GM23338 (cell line): ENCODE results near the gene SLC28A1. TPM values are rescaled to one million over a fixed set of nuclear protein-coding genes. Genes with fewer than 3 reads are reported as not detected.
A peak's percentile ranks its signal among the peaks of the same experiment; 100 is the strongest.

ENCODE experiments used
- ATAC-seq: fragments of 200-7000 bp; cut with Tn5 transposase; 3 replicates; pipeline ENCODE4 v1.9.1; 2020
- DNase-seq: peaks from one replicate; pipeline ENCODE4 v3.0.0-alpha.2; 2015; ENCODE audit warnings: low spot score
- H2AFZ ChIP-seq: fragments of 200-600 bp; sonication (generic); 2 replicates; pipeline ENCODE4 v1.8.0; 2016; ENCODE audit warnings: antibody characterized with exemption, mild to moderate bottlenecking, moderate library complexity
- H3F3A ChIP-seq: fragments of 200-600 bp; sonication (generic); replicated peaks from 2 replicates; pipeline ENCODE4 v1.8.0; 2017; ENCODE audit warnings: antibody characterized with exemption, mixed run types, low read depth
- H3K27ac ChIP-seq: fragments of 200-600 bp; sonication (generic); 2 replicates; pipeline ENCODE4 v1.6.1; 2016; ENCODE audit warnings: low read depth
- H3K27me3 ChIP-seq: fragments of 200-600 bp; sonication (generic); 2 replicates; pipeline ENCODE4 v1.8.0; 2016; ENCODE audit warnings: mild to moderate bottlenecking, mixed run types, moderate library complexity; ENCODE audit not compliant: insufficient read depth
- H3K36me3 ChIP-seq: fragments of 200-600 bp; sonication (generic); 2 replicates; pipeline ENCODE4 v1.8.0; 2016; ENCODE audit warnings: mild to moderate bottlenecking; ENCODE audit not compliant: insufficient read depth
- H3K4me1 ChIP-seq: fragments of 200-600 bp; sonication (generic); 2 replicates; pipeline ENCODE4 v1.8.0; 2016; ENCODE audit warnings: mild to moderate bottlenecking, moderate library complexity; ENCODE audit not compliant: insufficient read depth
- H3K4me2 ChIP-seq: fragments of 200-600 bp; sonication (generic); 2 replicates; pipeline ENCODE4 v1.7.1; 2017; ENCODE audit warnings: mixed run types
- H3K4me3 ChIP-seq: fragments of 200-600 bp; sonication (generic); 2 replicates; pipeline ENCODE4 v1.6.1; 2016; ENCODE audit warnings: mixed run types
- H3K79me2 ChIP-seq: fragments of 200-600 bp; sonication (generic); replicated peaks from 2 replicates; pipeline ENCODE4 v1.8.0; 2017; ENCODE audit warnings: mild to moderate bottlenecking; ENCODE audit not compliant: insufficient read depth
- H3K9me2 ChIP-seq: fragments of 200-600 bp; sonication (generic); 2 replicates; pipeline ENCODE4 v1.8.0; 2017; ENCODE audit not compliant: insufficient read depth
- H4K20me1 ChIP-seq: fragments of 200-600 bp; sonication (generic); replicated peaks from 2 replicates; pipeline ENCODE4 v1.8.0; 2017; ENCODE audit warnings: mild to moderate bottlenecking; ENCODE audit not compliant: insufficient read depth
- H3K27ac Mint-ChIP-seq: 2 replicates; pipeline ENCODE4 v1.8.0; 2020; ENCODE audit warnings: inconsistent platforms, mild to moderate bottlenecking, moderate library complexity, mixed read lengths
- H3K27me3 Mint-ChIP-seq: 3 replicates; pipeline ENCODE4 v1.8.0; 2022; ENCODE audit warnings: low read depth, mild to moderate bottlenecking, moderate library complexity, mixed read lengths, inconsistent platforms; ENCODE audit not compliant: insufficient read depth, poor library complexity
- H3K36me3 Mint-ChIP-seq: 3 replicates; pipeline ENCODE4 v1.8.0; 2021; ENCODE audit warnings: low read depth, mild to moderate bottlenecking, inconsistent platforms, moderate library complexity, mixed read lengths
- H3K4me1 Mint-ChIP-seq: 3 replicates; pipeline ENCODE4 v1.8.0; 2020; ENCODE audit warnings: mild to moderate bottlenecking, inconsistent platforms, mixed read lengths
- H3K4me3 Mint-ChIP-seq: 3 replicates; pipeline ENCODE4 v1.8.0; 2021; ENCODE audit warnings: moderate library complexity, mild to moderate bottlenecking, inconsistent platforms, mixed read lengths
- H3K9me3 Mint-ChIP-seq: 3 replicates; pipeline ENCODE4 v1.8.0; 2020; ENCODE audit warnings: moderate library complexity, mild to moderate bottlenecking, inconsistent platforms, mixed read lengths
- CREB1 ChIP-seq: fragments of 250-450 bp; sonication (Bioruptor Pico); IDR thresholded peaks from 2 replicates; pipeline ENCODE4 v1.5.0; 2020; ENCODE audit warnings: low read depth, mild to moderate bottlenecking, moderate library complexity
- EZH2 ChIP-seq: fragments of 200-600 bp; sonication (generic); IDR thresholded peaks from one replicate; pipeline ENCODE4 v1.8.0; 2017; ENCODE audit warnings: antibody characterized with exemption, mild to moderate bottlenecking, low read depth; ENCODE audit not compliant: unreplicated experiment
- EZH2phosphoT487 ChIP-seq: fragments of 200-600 bp; sonication (generic); IDR thresholded peaks from one replicate; pipeline ENCODE4 v1.8.1; 2018; ENCODE audit warnings: antibody characterized with exemption; ENCODE audit not compliant: unreplicated experiment
- NANOG ChIP-seq: IDR thresholded peaks from 2 replicates; pipeline ENCODE4 v1.6.1; 2016; ENCODE audit warnings: antibody characterized with exemption, borderline replicate concordance
- ZNF462 ChIP-seq: fragments of 250-450 bp; sonication (Bioruptor Pico); IDR thresholded peaks from 2 replicates; pipeline ENCODE4 v1.5.0; 2020; ENCODE audit warnings: mild to moderate bottlenecking, moderate library complexity
- polyA plus RNA-seq: library from polyadenylated mRNA; unstranded; fragments of >200 nt; fragmentation: Nextera tagmentation; extraction: Ambion mirVana; gene quantifications from 2 replicates; pipeline ENCODE4 v1.2.1, GENCODE V29; 2016
- total RNA-seq: library from RNA; depleted of rRNA; stranded (reverse); fragments of >200 nt; shearing (Covaris generic); gene quantifications from 2 replicates; pipeline ENCODE4 v1.2.3, GENCODE V29; 2014
- TF ChIP-seq, protein P1 (sequence below): IDR thresholded peaks from 2 replicates; pipeline ENCODE4 v1.6.1; 2016; ENCODE audit warnings: antibody characterized with exemption
- TF ChIP-seq, protein P2 (sequence below): IDR thresholded peaks from one replicate; pipeline ENCODE4 v1.6.1; 2018; ENCODE audit warnings: antibody characterized with exemption; ENCODE audit not compliant: unreplicated experiment

The SLC28A1 gene
- total and polyA plus RNA-seq, 2 experiments from 2014 or later: not detected

- Histone ChIP-seq H3F3A (peaks cover 5% of the 10 kb centered on the region; the same call in 1 of the 2 replicates), H3K4me2 (no peak overlapping the region), H4K20me1 (no peaks in the 10 kb centered on the region), H3K9me2 (no peaks in the 10 kb centered on the region), H3K4me3 (no peak overlapping the region), H3K36me3 (no peaks in the 10 kb centered on the region), H3K4me1 (no peaks in the 10 kb centered on the region; the same call in none of the 2 replicates), H3K79me2 (no peaks in the 10 kb centered on the region), H3K27ac (no peak overlapping the region), H2AFZ (no peak overlapping the region), H3K27me3 (no peaks in the 10 kb centered on the region)
- no peak overlapping the region for H3K27ac Mint-ChIP-seq
- no peaks in the 10 kb centered on the region for H3K9me3 Mint-ChIP-seq
- ATAC-seq (no peak), DNase-seq (peak; percentile 35)
- H3K36me3 Mint-ChIP-seq: no peaks in the 10 kb centered on the region
- no peak overlapping the region for H3K4me3 Mint-ChIP-seq
- TF ChIP-seq CREB1 (CRISPR knock-in tag) (no peak), ZNF462 (CRISPR knock-in tag) (no peak), NANOG (no peak), EZH2phosphoT487 (no peak), EZH2 (no peak)
- TF ChIP-seq, protein P1, sequence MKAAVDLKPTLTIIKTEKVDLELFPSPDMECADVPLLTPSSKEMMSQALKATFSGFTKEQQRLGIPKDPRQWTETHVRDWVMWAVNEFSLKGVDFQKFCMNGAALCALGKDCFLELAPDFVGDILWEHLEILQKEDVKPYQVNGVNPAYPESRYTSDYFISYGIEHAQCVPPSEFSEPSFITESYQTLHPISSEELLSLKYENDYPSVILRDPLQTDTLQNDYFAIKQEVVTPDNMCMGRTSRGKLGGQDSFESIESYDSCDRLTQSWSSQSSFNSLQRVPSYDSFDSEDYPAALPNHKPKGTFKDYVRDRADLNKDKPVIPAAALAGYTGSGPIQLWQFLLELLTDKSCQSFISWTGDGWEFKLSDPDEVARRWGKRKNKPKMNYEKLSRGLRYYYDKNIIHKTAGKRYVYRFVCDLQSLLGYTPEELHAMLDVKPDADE: no peak
- TF ChIP-seq, protein P2, sequence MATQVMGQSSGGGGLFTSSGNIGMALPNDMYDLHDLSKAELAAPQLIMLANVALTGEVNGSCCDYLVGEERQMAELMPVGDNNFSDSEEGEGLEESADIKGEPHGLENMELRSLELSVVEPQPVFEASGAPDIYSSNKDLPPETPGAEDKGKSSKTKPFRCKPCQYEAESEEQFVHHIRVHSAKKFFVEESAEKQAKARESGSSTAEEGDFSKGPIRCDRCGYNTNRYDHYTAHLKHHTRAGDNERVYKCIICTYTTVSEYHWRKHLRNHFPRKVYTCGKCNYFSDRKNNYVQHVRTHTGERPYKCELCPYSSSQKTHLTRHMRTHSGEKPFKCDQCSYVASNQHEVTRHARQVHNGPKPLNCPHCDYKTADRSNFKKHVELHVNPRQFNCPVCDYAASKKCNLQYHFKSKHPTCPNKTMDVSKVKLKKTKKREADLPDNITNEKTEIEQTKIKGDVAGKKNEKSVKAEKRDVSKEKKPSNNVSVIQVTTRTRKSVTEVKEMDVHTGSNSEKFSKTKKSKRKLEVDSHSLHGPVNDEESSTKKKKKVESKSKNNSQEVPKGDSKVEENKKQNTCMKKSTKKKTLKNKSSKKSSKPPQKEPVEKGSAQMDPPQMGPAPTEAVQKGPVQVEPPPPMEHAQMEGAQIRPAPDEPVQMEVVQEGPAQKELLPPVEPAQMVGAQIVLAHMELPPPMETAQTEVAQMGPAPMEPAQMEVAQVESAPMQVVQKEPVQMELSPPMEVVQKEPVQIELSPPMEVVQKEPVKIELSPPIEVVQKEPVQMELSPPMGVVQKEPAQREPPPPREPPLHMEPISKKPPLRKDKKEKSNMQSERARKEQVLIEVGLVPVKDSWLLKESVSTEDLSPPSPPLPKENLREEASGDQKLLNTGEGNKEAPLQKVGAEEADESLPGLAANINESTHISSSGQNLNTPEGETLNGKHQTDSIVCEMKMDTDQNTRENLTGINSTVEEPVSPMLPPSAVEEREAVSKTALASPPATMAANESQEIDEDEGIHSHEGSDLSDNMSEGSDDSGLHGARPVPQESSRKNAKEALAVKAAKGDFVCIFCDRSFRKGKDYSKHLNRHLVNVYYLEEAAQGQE: no peak
- H3K4me1 Mint-ChIP-seq: peaks cover 14% of the 10 kb centered on the region
- H3K27me3 Mint-ChIP-seq: peaks cover 6% of the 10 kb centered on the region
Observed at GRCh38 chr15:84880007-84880406, 4.5 kb upstream of the SLC28A1 start.
